H1 (cell line): Measurements from ENCODE around the gene RAB11FIP5. TPM values are rescaled to one million over a fixed set of nuclear protein-coding genes. Genes with fewer than 3 reads are reported as not detected.

Experiments
- CTCF ChIA-PET: fragments of 300-600 bp; sonication (Branson Sonifier 250); formaldehyde crosslinking; loops from one replicate; lab custom pipeline; 2021; ENCODE audit not compliant: partially characterized antibody; lab: Charles Lee
- POLR2A ChIA-PET: fragments of 300-600 bp; sonication (Branson Sonifier 250); formaldehyde crosslinking; loops from one replicate; lab custom pipeline; 2021; ENCODE audit warnings: inconsistent platforms; ENCODE audit not compliant: partially characterized antibody; lab: Charles Lee
- DNase-seq, 2 experiments: peaks; one replicate each; pipeline versions ENCODE4 v3.0.0 to v3.0.0-alpha.2; 2010 to 2022; ENCODE audit warnings: low spot score in 2 of 2, low read depth in 1 of 2, mixed read lengths in 1 of 2
- FAIRE-seq: peaks from 2 replicates; lab custom pipeline; 2011; peaks lifted over from hg19 to GRCh38; lab: Jason Lieb, UNC
- H2AFZ ChIP-seq: 2 replicates; pipeline ENCODE4 v1.8.1; 2012; ENCODE audit warnings: low read length, inconsistent platforms
- H2AK5ac ChIP-seq: 2 replicates; pipeline ENCODE4 v1.6.1; 2013; ENCODE audit warnings: low read depth, low read length
- H2BK120ac ChIP-seq: replicated peaks from 2 replicates; pipeline ENCODE3; 2013; ENCODE audit warnings: low read depth, low read length, inconsistent platforms
- H2BK12ac ChIP-seq: 2 replicates; pipeline ENCODE4 v1.6.1; 2013; ENCODE audit warnings: low read depth, low read length
- H2BK15ac ChIP-seq: 2 replicates; pipeline ENCODE4 v1.6.1; 2013; ENCODE audit warnings: low read length
- H2BK20ac ChIP-seq: 2 replicates; pipeline ENCODE4 v1.6.1; 2013; ENCODE audit warnings: low read length
- H2BK5ac ChIP-seq: 2 replicates; pipeline ENCODE4 v1.6.1; 2013; ENCODE audit warnings: low read depth, low read length
- H3K14ac ChIP-seq: 2 replicates; pipeline ENCODE4 v1.6.1; 2013; ENCODE audit warnings: inconsistent platforms; ENCODE audit not compliant: insufficient read length
- H3K18ac ChIP-seq: 2 replicates; pipeline ENCODE4 v1.6.1; 2013; ENCODE audit warnings: low read length; ENCODE audit errors: extremely low read depth
- H3K23ac ChIP-seq: 2 replicates; pipeline ENCODE4 v1.6.1; 2013; ENCODE audit warnings: inconsistent platforms; ENCODE audit not compliant: insufficient read length
- H3K23me2 ChIP-seq: 2 replicates; pipeline ENCODE4 v1.6.1; 2013; ENCODE audit warnings: low read depth, low read length
- H3K27ac ChIP-seq: 2 replicates; pipeline ENCODE4 v1.6.1; 2011; ENCODE audit warnings: low read depth, low read length, inconsistent platforms
- H3K27me3 ChIP-seq, 4 experiments: replicated peaks in 1 of 4; 1 replicate in 1 of 4; 2 replicates in 3 of 4; pipeline versions ENCODE4 v1.6.1 to v1.8.1; 2011 to 2013; ENCODE audit warnings: low read length in 3 of 4, mild to moderate bottlenecking in 3 of 4, inconsistent platforms in 2 of 4, mixed read lengths in 2 of 4, moderate library complexity in 1 of 4; ENCODE audit not compliant: control insufficient read depth in 3 of 4, insufficient read depth in 3 of 4; ENCODE audit errors: extremely low read depth in 1 of 4
- H3K36me3 ChIP-seq, 4 experiments: 2 replicates each; pipeline versions ENCODE4 v1.6.1 to v1.8.1; 2011 to 2013; ENCODE audit warnings: mild to moderate bottlenecking in 4 of 4, low read length in 3 of 4, moderate library complexity in 2 of 4, control low read depth in 1 of 4, inconsistent platforms in 1 of 4; ENCODE audit not compliant: insufficient read depth in 4 of 4, control insufficient read depth in 2 of 4
- H3K4ac ChIP-seq: replicated peaks from 2 replicates; pipeline ENCODE3; 2013; ENCODE audit warnings: low read length, low read depth, mixed read lengths, inconsistent platforms; ENCODE audit not compliant: insufficient read length
- H3K4me1 ChIP-seq, 4 experiments: replicated peaks in 1 of 4; 1 replicate in 1 of 4; 2 replicates in 3 of 4; pipeline versions ENCODE4 v1.6.1 to v1.8.1; 2011 to 2013; ENCODE audit warnings: low read length in 3 of 4, inconsistent platforms in 2 of 4, mixed read lengths in 1 of 4; ENCODE audit not compliant: insufficient read depth in 4 of 4, control insufficient read depth in 3 of 4
- H3K4me2 ChIP-seq, 2 experiments: 2 replicates each; pipeline versions ENCODE4 v1.6.1 to v1.8.1; 2011 to 2013; ENCODE audit warnings: low read depth in 2 of 2, low read length in 2 of 2, control low read depth in 1 of 2, inconsistent platforms in 1 of 2, mild to moderate bottlenecking in 1 of 2; ENCODE audit not compliant: insufficient read depth in 1 of 2
- H3K4me3 ChIP-seq, 4 experiments: fragments of 200-600, 300-600 bp in 1 of 4; sonication (generic), shearing (Covaris generic), sonication (Bioruptor Twin) in 1 of 4; 2 replicates each; pipeline versions ENCODE4 v1.5.1 to v1.8.1; 2011 to 2016; ENCODE audit warnings: low read length in 4 of 4, low read depth in 3 of 4, control low read depth in 2 of 4, inconsistent platforms in 2 of 4, mild to moderate bottlenecking in 2 of 4, mixed read lengths in 1 of 4, moderate library complexity in 1 of 4; ENCODE audit not compliant: insufficient read depth in 2 of 4; ENCODE audit errors: extremely low read depth in 1 of 4
- H3K56ac ChIP-seq: replicated peaks from 2 replicates; pipeline ENCODE3; 2013; ENCODE audit warnings: low read depth, mild to moderate bottlenecking, mixed read lengths, low read length, inconsistent platforms; ENCODE audit not compliant: insufficient read length
- H3K79me1 ChIP-seq: 2 replicates; pipeline ENCODE4 v1.6.1; 2013; ENCODE audit warnings: low read depth, low read length, control low read depth
- H3K79me2 ChIP-seq, 2 experiments: 2 replicates each; pipeline versions ENCODE4 v1.6.1 to v1.8.1; 2012 to 2013; ENCODE audit warnings: low read length in 2 of 2, mild to moderate bottlenecking in 2 of 2, inconsistent platforms in 1 of 2; ENCODE audit not compliant: insufficient read depth in 2 of 2, control insufficient read depth in 1 of 2
- H3K9ac ChIP-seq, 4 experiments: replicated peaks in 1 of 4; 1 replicate in 1 of 4; 2 replicates in 3 of 4; pipeline versions ENCODE4 v1.6.1 to v1.8.1; 2011 to 2013; ENCODE audit warnings: low read depth in 3 of 4, low read length in 3 of 4, control low read depth in 2 of 4, mild to moderate bottlenecking in 2 of 4, moderate library complexity in 2 of 4, inconsistent platforms in 1 of 4; ENCODE audit errors: extremely low read depth in 1 of 4
- H3K9me3 ChIP-seq, 2 experiments: 2 replicates each; pipeline versions ENCODE4 v1.6.1 to v1.8.1; 2012 to 2013; ENCODE audit warnings: mild to moderate bottlenecking in 2 of 2, moderate library complexity in 2 of 2, control low read depth in 1 of 2, inconsistent platforms in 1 of 2, low read depth in 1 of 2, low read length in 1 of 2, mixed read lengths in 1 of 2; ENCODE audit not compliant: insufficient read depth in 2 of 2
- H4K20me1 ChIP-seq, 2 experiments: replicated peaks in 1 of 2; 2 replicates each; pipeline versions ENCODE3 to v1.8.1; 2011 to 2013; ENCODE audit warnings: inconsistent platforms in 2 of 2, low read length in 2 of 2, mild to moderate bottlenecking in 1 of 2; ENCODE audit not compliant: insufficient read depth in 2 of 2, control insufficient read depth in 1 of 2
- H4K5ac ChIP-seq: 2 replicates; pipeline ENCODE4 v1.6.1; 2013; ENCODE audit warnings: low read length, low read depth, mixed read lengths, inconsistent platforms; ENCODE audit not compliant: insufficient read length
- H4K8ac ChIP-seq: 2 replicates; pipeline ENCODE4 v1.8.0; 2013; ENCODE audit warnings: mild to moderate bottlenecking, moderate library complexity, low read length, inconsistent platforms; ENCODE audit not compliant: insufficient read depth; ENCODE audit errors: extremely low read depth
- H4K91ac ChIP-seq: replicated peaks from 2 replicates; pipeline ENCODE3; 2013; ENCODE audit warnings: low read length, mixed read lengths, inconsistent platforms; ENCODE audit not compliant: insufficient read length
- CREB1 ChIP-seq: IDR thresholded peaks from 2 replicates; pipeline ENCODE4 v1.6.1; 2012; ENCODE audit warnings: inconsistent platforms
- EZH2 ChIP-seq: fragments of 200-600 bp; sonication (generic); IDR thresholded peaks from 2 replicates; pipeline ENCODE4 v1.7.1; 2012; ENCODE audit warnings: low read depth, mild to moderate bottlenecking, moderate library complexity, low read length, inconsistent platforms; ENCODE audit not compliant: severe bottlenecking
- FOSL1 ChIP-seq: IDR thresholded peaks from 2 replicates; pipeline ENCODE4 v1.6.1; 2011; ENCODE audit warnings: mild to moderate bottlenecking, low read depth, low read length, moderate library complexity; ENCODE audit not compliant: insufficient read depth
- HDAC2 ChIP-seq, 2 experiments: fragments of 300-600 bp in 1 of 2; sonication (generic) in 1 of 2; IDR thresholded peaks; 2 replicates each; pipeline ENCODE4 v1.6.1; 2011 to 2012; ENCODE audit warnings: low read depth in 2 of 2, low read length in 2 of 2, mild to moderate bottlenecking in 2 of 2, moderate library complexity in 2 of 2, borderline replicate concordance in 1 of 2, inconsistent platforms in 1 of 2
- MAFK ChIP-seq: IDR thresholded peaks from 2 replicates; pipeline ENCODE4 v1.6.1; 2012; ENCODE audit warnings: low read depth, mild to moderate bottlenecking, improper control_type of control experiment, low read length
- MAX ChIP-seq: IDR thresholded peaks from 2 replicates; pipeline ENCODE4 v1.6.1; 2012; ENCODE audit warnings: inconsistent platforms
- PHF8 ChIP-seq: fragments of 200-600 bp; sonication (generic); conservative IDR thresholded peaks from 2 replicates; pipeline ENCODE4 v1.7.1; 2012; ENCODE audit warnings: low read depth, mild to moderate bottlenecking, inconsistent platforms, low read length, moderate library complexity
- SP4 ChIP-seq: IDR thresholded peaks from 2 replicates; pipeline ENCODE4 v1.6.1; 2012; ENCODE audit warnings: low read length, inconsistent platforms
- USF2 ChIP-seq: IDR thresholded peaks from 2 replicates; pipeline ENCODE4 v1.6.1; 2011; ENCODE audit warnings: low read length, improper control_type of control experiment
- WGBS, 2 experiments: shearing (Covaris generic) in 1 of 2; methylation state at CpG; one replicate each; pipeline versions ENCODE4 v1.1.6 to v1.1.7; 2013 to 2015; ENCODE audit warnings: low lambda C conversion rate in 2 of 2, mixed read lengths in 2 of 2, inconsistent platforms in 1 of 2, low coverage in 1 of 2, missing lambda C conversion rate in 1 of 2; ENCODE audit not compliant: insufficient replicate concordance in 2 of 2, insufficient coverage in 1 of 2, insufficient read length in 1 of 2; ENCODE audit errors: extremely low coverage in 1 of 2, missing lambda C conversion rate in 1 of 2; 5-methylcytosine and 5-hydroxymethylcytosine counted together
- polyA plus RNA-seq, 7 experiments: library from polyadenylated mRNA; depleted of rRNA in 3 of 7; stranded (reverse) in 5 of 7; unstranded in 2 of 7; fragments of >200 nt in 5 of 7; fragments of 200-250 nt in 2 of 7; gene quantifications; 1 replicate in 5 of 7; 2 replicates in 1 of 7; 4 replicates in 1 of 7; pipeline versions ENCODE4 v1.2.1 to v1.2.3, GENCODE V29; 2011 to 2013; ENCODE audit warnings: missing spikeins in 2 of 7, mixed read lengths in 2 of 7
- total RNA-seq: library from RNA; stranded (reverse); fragmentation: NEBNext Ultra II Directional; extraction: Animal tissue kit (Norgen Biotek cat#: 25700); gene quantifications from 2 replicates; pipeline ENCODE4 v1.2.1, GENCODE V29; 2021

RAB11FIP5 gene
- total and polyA plus RNA-seq, 2 of the 8 experiments (the other 6 are each of a cell fraction or from before 2014, with no cell fraction given) = 6.3 to 17.0 TPM

GRCh38 chr2:73074110-73075069 lies 38.4 kb downstream of the RAB11FIP5 start:
- 84% methylated on average over 13 of the region's 13 CpGs; no CpG with 5 or more reads in 1 of the 2 experiments for WGBS, 2 experiments
- no peak for TF ChIP-seq MAX
- no peak for TF ChIP-seq EZH2
- no peak for TF ChIP-seq FOSL1
- no peak for TF ChIP-seq SP4
- TF ChIP-seq PHF8 = no peak
- TF ChIP-seq USF2 = no peak
- TF ChIP-seq MAFK = no peak
- TF ChIP-seq HDAC2 (IDR thresholded peaks at IDR 0.05; ENCODE audit: borderline replicate concordance in 1 of 2, low read depth in 2 of 2, low read length in 2 of 2) = no peak
- no peak for TF ChIP-seq CREB1

More at GRCh38 chr2:73074110-73075069, 38.4 kb downstream of the RAB11FIP5 start:
- Histone ChIP-seq H3K9me3 (no peaks in the 10 kb centered on the region), H3K4me1 (peaks cover 2 to 12% (median 5%) of the 10 kb centered on the region in 4 experiments; a peak in 6 of 7 replicates), H3K36me3 (no peaks in the 10 kb centered on the region; a peak in 1 of 8 replicates), H2BK120ac (no peak overlapping the region), H3K79me2 (peaks cover 4 to 9% of the 10 kb centered on the region in 2 experiments; a peak in 3 of 4 replicates), H2AFZ (no peak overlapping the region), H3K4ac (no peak overlapping the region), H4K91ac (no peak overlapping the region), H3K4me2 (no peak overlapping the region), H4K8ac (no peak overlapping the region), H3K4me3 (no peak overlapping the region), H4K5ac (no peak overlapping the region), H3K9ac (no peak overlapping the region), H3K23ac (no peak overlapping the region), H4K20me1 (peaks cover 0 to 10% of the 10 kb centered on the region in 2 experiments), H3K18ac (no peak overlapping the region), H2AK5ac (no peak overlapping the region), H3K79me1 (peaks cover 5% of the 10 kb centered on the region; the same call in 1 of the 2 replicates), H2BK15ac (no peak overlapping the region), H3K27ac (no peak overlapping the region), H3K27me3 (peaks cover 0 to 4% (median 0%) of the 10 kb centered on the region in 4 experiments; a peak in 4 of 7 replicates), H3K23me2 (peaks cover 14% of the 10 kb centered on the region; the same call in 1 of the 2 replicates), H2BK5ac (no peak overlapping the region; the same call in 1 of the 2 replicates), H2BK12ac (no peak overlapping the region), H2BK20ac (no peak overlapping the region), H3K56ac (no peak overlapping the region), H3K14ac (no peak overlapping the region)
- ChIA-PET CTCF (interaction anchor here (1.1 to 12.2 kb wide), 11 partner anchors 8 to 179 kb away, joined by 3 to 95 read pairs (median 6); no protein-coding TSS in a partner anchor), POLR2A (interaction anchor here (1.0 to 1.2 kb wide), 2 partner anchors 8 to 12 kb away, joined by 3 read pairs; no protein-coding TSS in a partner anchor)
- no peak for FAIRE-seq
- DNase-seq = no peak
